ENCODE measurements around the gene RFX7. TPM values are rescaled to one million over a fixed set of nuclear protein-coding genes. Genes with fewer than 3 reads are reported as not detected.

The RFX7 gene
- total RNA-seq, 4 donors from 2014 or later: 8.7 to 51.5 (median 12.9) TPM

- Histone ChIP-seq H3K4me3 (no peak overlapping the region), H3K27ac (no peak overlapping the region), H3K4me1 (no peaks in the 10 kb centered on the region), H3K36me3 (no peaks in the 10 kb centered on the region), H3K27me3 (no peaks in the 10 kb centered on the region), H3K9me3 (peaks cover 7 to 15% of the 10 kb centered on the region in 2 donors)
- no peak for DNase-seq
- WGBS, 2 donors (ENCODE audit: low coverage in 1 of 2): 93 to 95% methylated on average over 3 of the region's 3 CpGs
- intact Hi-C loops (cut with DNase I; ENCODE audit: low total_unique reads): no loop called here
- in situ Hi-C loops (cut with MboI; ENCODE audit: low pct_ligation_motif_present in 1 of 4, low pct_unique_long_range_greater_than_20kb in 1 of 4, low sequenced_read_pairs in 3 of 4): no loop called here
- TF ChIP-seq CTCF (IDR thresholded peaks at IDR 0.05) (no peak), EP300 (IDR thresholded peaks at IDR 0.05; ENCODE audit: low read depth) (no peak), POLR2A (IDR thresholded peaks at IDR 0.05) (no peak), POLR2AphosphoS5 (IDR thresholded peaks at IDR 0.05) (no peak)
Observed at GRCh38 chr15:56222302-56222701, 21.4 kb downstream of the RFX7 start.

DNA sequence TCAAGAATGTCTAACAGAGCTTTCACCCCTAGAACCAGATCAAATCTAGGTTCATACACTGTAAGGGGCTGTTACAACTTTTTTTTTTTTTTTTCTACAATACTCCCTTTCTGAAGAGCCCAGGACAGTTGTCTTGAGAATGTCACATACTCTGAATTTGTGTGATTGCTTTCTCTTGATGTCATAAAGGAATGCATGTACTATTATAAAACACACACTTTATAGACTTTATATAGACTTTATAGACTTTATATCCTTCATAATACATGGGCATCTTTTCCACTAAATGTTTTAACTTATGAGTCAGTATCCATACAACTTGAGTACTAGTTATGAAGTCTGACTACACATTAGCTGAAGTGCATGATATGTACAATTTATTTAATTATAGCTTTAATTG, 26.3 kb downstream of the RFX7 start:
- TF ChIP-seq POLR2AphosphoS5 (IDR thresholded peaks at IDR 0.05) (no peak), POLR2A (IDR thresholded peaks at IDR 0.05) (no peak), EP300 (IDR thresholded peaks at IDR 0.05; ENCODE audit: low read depth) (no peak), CTCF (IDR thresholded peaks at IDR 0.05) (no peak)

DNA sequence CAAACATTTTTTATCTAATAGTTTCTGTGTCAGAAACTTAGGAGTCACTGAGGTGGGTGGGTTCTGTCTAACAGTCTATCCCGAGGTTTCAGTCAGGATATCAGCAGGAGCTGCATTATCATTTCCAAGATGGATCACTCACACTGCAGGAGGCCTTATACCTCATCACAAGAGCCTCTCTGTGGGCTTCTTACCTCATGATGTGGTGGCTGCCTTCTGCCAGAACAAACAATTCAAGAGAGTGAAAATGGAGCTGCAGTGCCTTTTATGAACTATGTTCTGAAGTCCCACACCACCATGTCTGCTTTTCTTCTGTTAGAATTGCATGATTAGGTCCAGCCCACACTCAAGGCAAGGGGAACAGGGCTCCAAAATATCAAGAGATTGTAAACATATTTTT, 27.9 kb downstream of the RFX7 start:
- intact Hi-C loops (cut with DNase I; ENCODE audit: low total_unique reads) (no loop called here), in situ Hi-C loops (cut with MboI; ENCODE audit: low pct_ligation_motif_present in 1 of 4, low pct_unique_long_range_greater_than_20kb in 1 of 4, low sequenced_read_pairs in 3 of 4) (no loop called here)
- H3K4me3 ChIP-seq: no peak overlapping the region
- no peaks in the 10 kb centered on the region for H3K36me3 ChIP-seq
- no peak for DNase-seq
- H3K9me3 ChIP-seq: no peaks in the 10 kb centered on the region
- no peaks in the 10 kb centered on the region for H3K4me1 ChIP-seq
- H3K27me3 ChIP-seq: no peaks in the 10 kb centered on the region
- TF ChIP-seq EP300 (IDR thresholded peaks at IDR 0.05; ENCODE audit: low read depth) (no peak), POLR2AphosphoS5 (IDR thresholded peaks at IDR 0.05) (no peak), CTCF (IDR thresholded peaks at IDR 0.05) (no peak), POLR2A (IDR thresholded peaks at IDR 0.05) (no peak)
- 95% methylated on average over 1 of the region's 1 CpG; no CpG with 5 or more reads in 1 of the 2 donors for WGBS, 2 donors (ENCODE audit: low coverage in 1 of 2)
- H3K27ac ChIP-seq: no peak overlapping the region

More for the DNA sequence above, 26.3 kb downstream of the RFX7 start:
- no peak for DNase-seq
- no peaks in the 10 kb centered on the region for H3K4me1 ChIP-seq
- H3K27ac ChIP-seq: no peak overlapping the region
- no peak overlapping the region for H3K4me3 ChIP-seq
- intact Hi-C loops (cut with DNase I; ENCODE audit: low total_unique reads) (no loop called here), in situ Hi-C loops (cut with MboI; ENCODE audit: low pct_ligation_motif_present in 1 of 4, low pct_unique_long_range_greater_than_20kb in 1 of 4, low sequenced_read_pairs in 3 of 4) (no loop called here)
- no peaks in the 10 kb centered on the region for H3K36me3 ChIP-seq
- peaks cover under 1 to 1% of the 10 kb centered on the region in 2 donors for H3K9me3 ChIP-seq
- H3K27me3 ChIP-seq: no peaks in the 10 kb centered on the region

DNA sequence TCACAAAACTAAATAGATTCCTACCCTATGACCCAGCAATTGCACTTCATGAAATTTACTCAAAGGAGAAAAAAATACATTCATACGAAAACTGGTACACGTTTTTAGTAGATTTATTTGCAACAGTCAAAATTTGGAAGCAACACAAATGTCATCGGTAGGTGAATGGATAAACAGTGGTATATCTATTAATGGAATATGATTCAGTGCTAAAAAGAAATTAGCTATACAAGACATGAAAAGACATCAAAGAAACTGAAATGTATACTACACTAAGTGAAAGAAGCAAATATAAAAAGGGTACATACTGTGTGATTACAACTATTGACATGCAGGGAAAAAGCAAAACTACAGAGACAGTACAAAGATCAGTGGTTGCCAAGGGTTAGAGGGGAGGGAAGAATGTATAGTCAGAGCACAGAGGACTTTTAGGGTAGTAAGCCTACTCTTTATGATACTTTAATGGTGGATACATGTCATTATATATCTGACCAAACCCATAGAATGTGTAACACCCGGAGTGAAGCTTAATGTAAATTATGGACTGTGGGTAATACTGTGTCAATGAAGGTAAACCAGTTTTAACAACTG, 31.6 kb downstream of the RFX7 start:
- Histone ChIP-seq H3K4me3 (no peak overlapping the region), H3K4me1 (peaks cover 0 to 25% (median 5%) of the 10 kb centered on the region in 4 donors), H3K9me3 (no peaks in the 10 kb centered on the region), H3K36me3 (no peaks in the 10 kb centered on the region), H3K27me3 (no peaks in the 10 kb centered on the region), H3K27ac (no peak overlapping the region)
- in situ Hi-C loops (cut with MboI; ENCODE audit: low pct_ligation_motif_present in 1 of 4, low pct_unique_long_range_greater_than_20kb in 1 of 4, low sequenced_read_pairs in 3 of 4): no loop called here
- 87 to 90% methylated on average over 4 of the region's 4 CpGs for WGBS, 2 donors (ENCODE audit: low coverage in 1 of 2)
- DNase-seq: no peak
- TF ChIP-seq POLR2AphosphoS5 (IDR thresholded peaks at IDR 0.05): no peak
- TF ChIP-seq CTCF (IDR thresholded peaks at IDR 0.05): no peak
- TF ChIP-seq EP300 (IDR thresholded peaks at IDR 0.05; ENCODE audit: low read depth): no peak
- TF ChIP-seq POLR2A (IDR thresholded peaks at IDR 0.05): no peak
- intact Hi-C loops (cut with DNase I; ENCODE audit: low total_unique reads): no loop called here

All from transverse colon (tissue), 4 donors.